Kidney (tissue), 22 donors: Measurements from ENCODE around the gene MAP3K1. TPM values are rescaled to one million over a fixed set of nuclear protein-coding genes. Genes with fewer than 3 reads are reported as not detected.

Source experiments
- DNase-seq, 5 donors: peaks; one replicate each; pipeline ENCODE4 v3.0.0-alpha.2; 2013 to 2020
- FAIRE-seq: peaks from 2 replicates; lab custom pipeline; 2012; peaks lifted over from hg19 to GRCh38; lab: Jason Lieb, UNC
- H3K27ac ChIP-seq, 2 donors: one replicate each; pipeline ENCODE4 v1.7.0; 2013; ENCODE audit warnings: low read depth in 2 of 2, low read length in 2 of 2, inconsistent platforms in 1 of 2
- H3K27me3 ChIP-seq: one replicate; pipeline ENCODE4 v1.7.1; 2013; ENCODE audit warnings: low read length, inconsistent platforms; ENCODE audit not compliant: control insufficient read depth, insufficient read depth
- H3K36me3 ChIP-seq, 3 donors: one replicate each; pipeline versions ENCODE4 v1.7.0 to v1.7.1; 2013; ENCODE audit warnings: low read length in 3 of 3, control low read depth in 1 of 3, inconsistent platforms in 1 of 3; ENCODE audit not compliant: insufficient read depth in 3 of 3, control insufficient read depth in 2 of 3
- H3K4me1 ChIP-seq, 3 donors: one replicate each; pipeline versions ENCODE4 v1.7.0 to v1.7.1; 2013; ENCODE audit warnings: low read length in 3 of 3, inconsistent platforms in 1 of 3, low read depth in 1 of 3; ENCODE audit not compliant: control insufficient read depth in 2 of 3, insufficient read depth in 2 of 3
- H3K4me3 ChIP-seq, 3 donors: one replicate each; pipeline versions ENCODE4 v1.7.0 to v1.8.1; 2013; ENCODE audit warnings: low read length in 3 of 3, control low read depth in 1 of 3, inconsistent platforms in 1 of 3
- H3K9ac ChIP-seq, 3 donors: one replicate each; pipeline versions ENCODE4 v1.7.0 to v1.7.1; 2013; ENCODE audit warnings: low read length in 3 of 3, control low read depth in 1 of 3, inconsistent platforms in 1 of 3
- H3K9me3 ChIP-seq, 3 donors: one replicate each; pipeline versions ENCODE4 v1.7.0 to v1.7.1; 2013; ENCODE audit warnings: low read length in 3 of 3, control low read depth in 1 of 3, inconsistent platforms in 1 of 3; ENCODE audit not compliant: control insufficient read depth in 2 of 3, insufficient read depth in 1 of 3
- CTCF ChIP-seq: IDR thresholded peaks from 3 replicates; pipeline ENCODE4 v1.5.1; 2012; ENCODE audit warnings: mild to moderate bottlenecking, moderate library complexity, borderline replicate concordance; ENCODE audit not compliant: insufficient read depth; ENCODE audit errors: extremely low read depth
- intact Hi-C: fragments of 100-400 bp; cut with DNase I; formaldehyde crosslinking; loops from one replicate; pipeline ENCODE4 v1.11.1; 2022
- long read RNA-seq, 10 donors: library from polyadenylated mRNA in 1 of 10; unstranded in 1 of 10; transcript quantifications; one replicate each; pipeline ENCODE4 v2.0.0 and lab custom pipeline, GENCODE V29; 2021 to 2026
- polyA plus RNA-seq: library from polyadenylated mRNA; stranded (reverse); fragments of 350-450 nt; fragmentation: Illumina TruSeq; extraction: RNeasy Lipid Tissue Mini Kit (QIAGEN cat#74804); gene quantifications from one replicate; pipeline ENCODE4 v1.2.3, GENCODE V29; 2014; ENCODE audit warnings: low read depth, low replicate concordance; ENCODE audit not compliant: insufficient read depth
- total RNA-seq: library from RNA; stranded (reverse); fragmentation: NEBNext Ultra II Directional; extraction: Animal tissue kit (Norgen Biotek cat#: 25700); gene quantifications from one replicate; pipeline ENCODE4 v1.2.1, GENCODE V29; 2021
- donor health status: control.
- donor health status: control.
- donor health status: control.
- donor health status: control.
- donor health status: control.
- donor health status: DM: yes; HTN: yes; CAD: no.
- donor health status: Normal renal cell carcinoma (clear cell type).

The MAP3K1 gene
- total RNA-seq (64.0 TPM), polyA plus RNA-seq (8.1 TPM)
- long read RNA-seq, donor 1, full-length matches to known transcripts = 1 of 11 reads
- long read RNA-seq, donor 1, partial matches to known transcripts = 10 of 11 reads
- long read RNA-seq, donor 1, other reads (novel, unspliced or antisense) = 0 of 11 reads
- long read RNA-seq, donor 2, full-length matches to known transcripts = 1 of 56 reads
- long read RNA-seq, donor 2, partial matches to known transcripts = 55 of 56 reads
- long read RNA-seq, donor 2, other reads (novel, unspliced or antisense) = 0 of 56 reads
- long read RNA-seq, donor 3, full-length matches to known transcripts = 2 of 7 reads
- long read RNA-seq, donor 3, partial matches to known transcripts = 5 of 7 reads
- long read RNA-seq, donor 3, other reads (novel, unspliced or antisense) = 0 of 7 reads
- long read RNA-seq, donor 4, full-length matches to known transcripts = 2 of 2 reads
- long read RNA-seq, donor 4, partial matches to known transcripts = 0 of 2 reads
- long read RNA-seq, donor 4, other reads (novel, unspliced or antisense) = 0 of 2 reads
- long read RNA-seq, donor 5 = 0 reads
- long read RNA-seq, donor 6, partial matches to known transcripts = 40 of 40 reads
- long read RNA-seq, donor 6, other reads (novel, unspliced or antisense) = 0 of 40 reads
- long read RNA-seq, donor 7, full-length matches to known transcripts = 10 of 42 reads
- long read RNA-seq, donor 7, partial matches to known transcripts = 14 of 42 reads
- long read RNA-seq, donor 7, other reads (novel, unspliced or antisense) = 18 of 42 reads
- long read RNA-seq, donor 8, partial matches to known transcripts = 25 of 25 reads
- long read RNA-seq, donor 8, other reads (novel, unspliced or antisense) = 0 of 25 reads
- long read RNA-seq, donor 9, full-length matches to known transcripts = 1 of 1 reads
- long read RNA-seq, donor 9, partial matches to known transcripts = 0 of 1 reads
- long read RNA-seq, donor 9, other reads (novel, unspliced or antisense) = 0 of 1 reads
- long read RNA-seq, donor 10, full-length matches to known transcripts = 2 of 19 reads
- long read RNA-seq, donor 10, partial matches to known transcripts = 17 of 19 reads
- long read RNA-seq, donor 10, other reads (novel, unspliced or antisense) = 0 of 19 reads

DNA sequence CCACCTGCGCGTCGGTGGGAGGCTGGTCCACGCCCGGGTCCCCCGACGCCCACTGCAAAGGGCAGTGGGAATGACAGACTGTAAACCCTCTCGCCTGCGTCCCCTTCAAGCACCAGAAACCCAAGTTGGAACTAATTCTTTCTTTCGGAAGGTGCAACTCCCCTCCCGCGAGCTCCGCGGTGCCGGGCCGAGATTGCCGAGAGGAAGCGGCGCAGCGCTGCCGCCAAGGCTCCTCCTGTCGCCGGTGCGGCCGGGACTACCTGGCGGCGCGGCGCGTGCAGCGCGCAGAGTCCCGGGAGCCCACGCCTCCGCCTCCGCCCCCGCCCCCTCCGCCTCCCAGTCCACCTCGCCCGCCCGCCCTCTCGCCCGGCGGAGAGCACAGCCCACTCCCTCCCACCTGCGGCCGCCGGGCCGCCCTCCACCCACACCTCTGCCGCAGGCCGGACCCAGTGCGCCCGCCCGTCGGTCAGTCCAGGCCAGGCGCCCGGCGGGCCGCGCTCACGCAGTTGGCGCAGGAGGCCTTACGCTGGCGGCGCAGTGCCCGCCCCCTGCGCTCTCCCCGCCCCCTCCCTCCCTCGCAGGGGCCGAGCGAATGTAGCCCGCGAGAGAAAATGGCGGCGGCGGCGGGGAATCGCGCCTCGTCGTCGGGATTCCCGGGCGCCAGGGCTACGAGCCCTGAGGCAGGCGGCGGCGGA, at the start of gene MAP3K1:
Gene MAP3K1 (plus strand): TSS at position 587 of the 695 bp plus-strand sequence. CDS start 25 bp downstream, at position 612.
- H3K27ac ChIP-seq = peak within 1 kb of the TSS; percentile 80 to 94
- intact Hi-C loops = no loop called here
- FAIRE-seq = no peak

DNA sequence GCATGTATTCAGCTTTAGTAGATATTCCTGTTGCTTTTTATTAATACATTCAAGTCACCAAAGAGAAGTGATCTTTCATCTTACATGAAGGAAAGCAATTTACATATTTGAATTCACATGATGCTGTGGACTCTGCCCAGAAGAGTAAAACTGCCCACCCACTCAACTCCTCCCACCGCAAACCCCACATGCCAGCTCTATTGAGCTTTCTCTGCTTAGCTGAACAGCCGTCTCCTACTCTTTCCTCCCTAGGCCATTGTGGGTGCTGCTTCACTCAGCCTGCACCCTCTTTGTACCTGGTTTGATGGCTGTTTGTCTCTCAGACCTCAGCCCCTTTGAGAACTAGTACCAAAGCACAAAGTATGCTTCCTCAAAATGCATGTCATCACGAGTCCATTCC, 48.4 kb upstream of the MAP3K1 start:
- FAIRE-seq (no peak), DNase-seq (no peak)
- Histone ChIP-seq H3K9me3 (no peaks in the 10 kb centered on the region), H3K27ac (no peak overlapping the region), H3K27me3 (no peaks in the 10 kb centered on the region), H3K4me1 (no peaks in the 10 kb centered on the region), H3K4me3 (no peak overlapping the region), H3K9ac (no peak overlapping the region), H3K36me3 (no peaks in the 10 kb centered on the region)
- intact Hi-C loops = no loop called here
- TF ChIP-seq CTCF = no peak

More for the DNA sequence above, at the start of gene MAP3K1:
- peaks cover 3 to 12% (median 4%) of the 10 kb centered on the region in 3 donors for H3K4me1 ChIP-seq
- peak; percentile 30 for TF ChIP-seq CTCF
- peak within 1 kb of the TSS; percentile 80 to 95 (median 94) for H3K4me3 ChIP-seq
- H3K36me3 ChIP-seq = no peaks in the 10 kb centered on the region
- peak within 1 kb of the TSS; percentile 81 to 90 (median 85) for H3K9ac ChIP-seq
- no peaks in the 10 kb centered on the region for H3K27me3 ChIP-seq
- peak; percentile 92 to 97 (median 94) for DNase-seq
- no peaks in the 10 kb centered on the region for H3K9me3 ChIP-seq

DNA sequence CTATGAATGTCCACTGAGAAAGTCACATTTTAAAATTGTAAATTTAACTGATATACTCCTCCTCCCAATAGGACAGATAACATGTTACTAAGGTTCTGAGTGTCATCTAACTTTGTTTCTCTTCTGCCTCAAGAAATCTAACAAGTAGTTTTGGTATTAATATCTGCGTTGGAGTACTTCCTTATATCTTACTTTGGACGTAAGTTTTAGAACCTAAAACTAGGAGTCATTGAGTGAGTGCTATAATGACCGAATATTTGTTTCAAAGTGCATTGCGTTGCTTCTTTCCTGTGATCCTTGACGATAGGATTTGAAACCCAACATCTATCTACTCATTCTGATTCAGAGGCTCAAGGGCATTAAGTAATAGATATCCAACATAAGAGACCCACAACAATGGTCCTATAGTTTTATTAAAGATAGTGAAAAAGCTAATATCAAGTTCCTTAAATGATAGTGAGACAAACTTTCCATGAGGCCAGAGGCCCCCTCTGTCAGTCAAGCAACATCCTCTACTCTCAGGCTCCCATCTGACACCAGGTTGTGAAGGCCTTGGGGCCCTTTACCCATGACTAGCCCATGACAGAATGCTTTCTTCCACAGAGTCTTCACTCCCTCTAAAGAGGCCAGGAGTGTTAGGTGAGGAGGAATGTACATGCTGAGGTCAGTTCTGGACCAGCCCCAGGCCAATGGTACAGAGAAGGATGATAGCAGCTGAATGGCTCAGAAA, 45.3 kb upstream of the MAP3K1 start:
- intact Hi-C loops = no loop called here
- no peak for FAIRE-seq
- H3K36me3 ChIP-seq = no peaks in the 10 kb centered on the region
- no peak overlapping the region for H3K4me3 ChIP-seq
- H3K27ac ChIP-seq = no peak overlapping the region
- TF ChIP-seq CTCF = no peak
- no peaks in the 10 kb centered on the region for H3K4me1 ChIP-seq
- H3K27me3 ChIP-seq = no peaks in the 10 kb centered on the region
- H3K9ac ChIP-seq = no peak overlapping the region
- no peak for DNase-seq
- H3K9me3 ChIP-seq = no peaks in the 10 kb centered on the region
